Right forelimb (tissue), 1 donor: ENCODE data around the gene COMTD1.
"Not testable (repeated sequence)": the region's sequence is repeated elsewhere in the genome, so short reads cannot be mapped to it uniquely, and the experiment has no call there.

Experiments used
- DNase-seq: peaks from one replicate; pipeline ENCODE4 v3.0.0-alpha.2; 2018

The COMTD1 gene

DNA sequence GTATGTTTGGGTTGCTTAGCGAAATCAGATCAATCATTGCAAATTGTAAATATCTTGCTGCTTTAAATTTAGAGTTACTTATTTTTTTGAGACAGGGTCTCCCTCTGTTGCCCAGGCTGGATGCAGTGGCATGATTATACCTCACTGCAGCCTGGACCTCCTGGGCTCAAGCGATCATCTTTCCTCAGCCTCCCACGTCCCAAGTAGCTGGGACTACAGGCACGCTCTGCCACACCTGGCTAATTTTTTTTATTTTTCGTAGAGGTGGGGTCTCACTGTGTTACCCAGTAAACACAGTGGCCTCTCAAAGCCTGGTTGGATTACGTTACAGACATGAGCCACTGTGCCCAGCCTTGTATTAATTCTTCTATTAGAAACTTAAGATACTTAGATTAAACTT lies 23.4 kb downstream of the COMTD1 start:
- DNase-seq: no peak

DNA sequence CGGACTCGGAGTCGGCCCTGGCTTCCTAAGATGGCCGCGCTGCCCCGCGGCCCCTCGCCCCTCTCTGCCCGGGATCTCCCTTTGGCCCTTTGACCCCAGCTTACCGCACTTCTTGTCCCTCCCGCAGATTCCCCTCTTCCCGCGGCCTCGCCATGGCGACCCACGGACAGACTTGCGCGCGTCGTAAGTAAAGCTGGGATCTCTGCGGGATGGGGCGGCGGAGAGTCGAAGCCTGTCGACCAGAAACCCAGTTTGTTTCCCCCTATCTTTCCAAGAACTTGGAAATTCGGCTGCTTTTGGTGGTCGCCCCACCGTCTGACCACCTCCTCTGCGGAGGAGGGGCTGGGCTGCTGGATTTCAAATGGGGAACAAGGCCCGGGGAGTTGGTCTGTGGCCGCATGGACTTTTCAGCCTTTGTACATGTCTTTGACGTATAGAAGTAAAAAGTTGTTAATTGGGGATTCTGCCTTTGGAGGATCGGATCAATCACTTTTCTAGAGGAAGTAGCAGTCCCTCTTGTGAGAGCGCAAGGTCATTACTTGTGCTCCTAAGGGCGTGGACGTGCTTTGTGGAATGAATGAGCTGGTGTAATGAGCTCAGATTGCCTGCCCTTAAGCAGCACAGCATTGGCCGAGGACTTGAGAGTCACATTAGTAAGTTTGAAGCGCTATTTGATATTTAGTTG lies 24.6 kb downstream of the COMTD1 start:
- DNase-seq: no peak

DNA sequence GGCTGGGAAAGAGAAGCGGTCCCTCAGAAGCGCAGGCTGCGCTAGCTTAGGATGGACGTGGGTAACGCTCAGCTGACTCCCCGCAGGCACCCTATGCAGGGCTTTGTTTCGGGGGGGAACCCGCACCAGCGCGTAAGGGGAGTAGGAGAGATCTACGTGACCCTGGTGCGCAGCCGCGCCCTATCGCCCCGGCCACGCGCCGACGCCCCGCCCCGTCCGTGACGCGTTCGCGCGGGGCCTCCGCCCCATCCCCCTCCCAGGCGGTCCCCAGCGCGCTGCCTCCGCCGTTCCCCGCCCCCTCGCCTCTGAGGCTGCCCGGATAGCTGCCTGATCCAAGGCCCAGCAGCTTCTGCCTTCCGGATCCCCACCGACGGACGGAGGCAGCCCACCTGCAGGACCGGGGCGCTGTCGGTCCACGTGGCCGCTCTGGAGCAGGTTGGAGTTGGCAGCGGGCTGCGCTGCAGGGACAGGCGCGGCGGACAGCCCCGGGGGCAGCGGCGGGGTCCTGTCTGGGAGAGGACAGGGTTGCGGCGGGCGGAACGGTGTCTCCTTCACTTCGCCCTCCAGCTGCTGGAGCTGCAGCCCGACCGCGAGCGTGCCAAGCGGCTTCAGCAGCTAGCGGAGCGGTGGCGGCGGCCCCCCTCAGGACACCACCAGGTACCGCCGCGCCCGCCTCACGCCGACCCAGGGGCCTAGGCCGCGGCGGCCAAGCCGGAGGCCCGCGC lies 25.3 kb downstream of the COMTD1 start, which contains the start of gene VDAC2:
Gene VDAC2 (plus strand): TSS at position 515 of the 725 bp plus-strand sequence. CDS start 363 bp downstream, outside the sequence.
- DNase-seq: peak; percentile 97

DNA sequence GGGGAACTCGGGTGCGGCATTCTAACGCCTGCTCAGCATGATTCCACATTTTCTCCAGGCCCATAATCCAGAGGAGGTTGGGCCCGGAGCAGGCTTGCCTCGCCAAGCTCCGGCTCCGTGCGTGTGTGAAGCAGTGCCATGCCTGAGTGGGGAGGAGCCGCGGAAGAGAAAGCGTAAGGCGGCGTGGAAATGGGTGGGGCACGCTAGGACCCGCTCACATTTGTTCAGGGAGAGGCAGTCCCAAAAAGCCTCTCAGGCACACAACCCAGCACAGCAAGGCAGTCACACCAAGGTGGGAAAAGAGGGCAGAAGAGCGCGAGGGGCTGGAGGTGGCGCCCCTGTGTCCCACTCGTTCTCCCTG lies 25.9 kb downstream of the COMTD1 start:
- DNase-seq: peak; percentile 88

DNA sequence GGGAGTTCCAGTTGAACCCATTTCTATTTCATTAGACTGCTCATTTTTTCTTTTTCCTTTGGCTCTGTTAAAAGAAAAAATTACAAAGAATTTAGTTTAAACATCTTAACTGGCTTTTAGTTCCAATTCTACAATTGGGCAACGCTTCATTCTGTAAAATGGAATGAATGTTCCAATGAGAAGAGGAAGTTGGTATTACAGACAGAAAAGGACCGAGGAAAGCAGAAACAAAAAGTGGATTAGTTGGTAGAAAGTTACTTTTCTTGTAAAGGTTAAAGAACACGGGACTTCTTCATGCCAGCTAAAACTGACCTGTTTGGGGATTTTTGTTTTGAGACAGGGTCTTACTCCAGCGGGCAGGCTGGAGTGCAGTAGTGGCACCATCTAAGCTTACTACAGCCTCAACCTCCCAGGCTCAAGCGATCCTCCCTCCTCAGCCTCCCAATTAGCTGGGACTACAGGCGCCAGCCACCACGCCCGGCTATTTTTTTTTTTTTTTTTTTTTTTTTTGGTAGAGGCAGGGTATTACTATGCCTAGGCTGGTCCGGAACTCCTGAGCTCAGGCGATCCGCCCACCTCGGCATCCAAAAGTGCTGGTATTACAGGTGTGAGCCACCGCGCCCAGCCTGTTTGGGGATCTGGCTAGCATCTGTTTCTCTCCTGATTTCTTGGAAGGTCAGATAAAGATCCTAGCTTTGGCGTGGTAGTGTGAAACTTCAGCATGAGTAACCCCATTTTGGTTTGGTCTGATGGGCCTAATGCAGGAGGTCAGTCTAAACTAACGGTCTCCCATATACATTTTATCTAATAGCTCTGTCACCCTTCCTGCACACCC lies 26.5 kb downstream of the COMTD1 start:
- no peak for DNase-seq

DNA sequence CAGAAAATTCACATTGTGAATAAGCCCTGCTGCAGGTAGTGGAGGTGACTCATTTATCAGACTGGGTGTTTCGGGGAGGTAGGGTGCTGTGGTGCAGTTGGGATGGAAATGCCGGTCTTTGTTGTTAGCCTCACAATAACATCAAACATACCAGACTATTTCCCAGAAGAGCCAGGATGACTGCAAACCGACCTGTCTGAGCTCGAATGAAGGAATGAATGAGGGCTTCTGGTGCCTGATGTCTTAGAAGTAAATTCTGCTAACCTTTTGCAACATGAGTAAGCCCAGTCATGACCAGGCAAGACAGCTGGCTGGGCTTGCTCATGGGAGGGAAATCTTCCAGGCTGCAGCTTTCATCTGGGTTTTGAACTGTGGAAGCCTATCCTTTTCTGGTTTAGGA lies 27.6 kb downstream of the COMTD1 start:
- no peak for DNase-seq

DNA sequence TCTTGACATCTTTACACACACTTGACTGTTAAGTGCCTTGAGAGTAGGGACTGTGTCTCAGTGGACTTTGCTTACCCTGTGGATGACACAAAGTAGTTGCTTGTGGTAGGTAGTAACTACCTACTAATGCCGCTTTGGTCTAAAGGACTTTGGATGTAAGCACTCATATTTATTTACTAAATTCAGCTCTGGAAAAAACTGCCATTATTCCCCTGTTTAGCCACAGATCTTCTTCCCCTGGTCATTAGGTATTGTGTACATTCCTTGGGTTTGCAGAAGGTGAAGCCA lies 28.0 kb downstream of the COMTD1 start:
- DNase-seq: no peak

DNA sequence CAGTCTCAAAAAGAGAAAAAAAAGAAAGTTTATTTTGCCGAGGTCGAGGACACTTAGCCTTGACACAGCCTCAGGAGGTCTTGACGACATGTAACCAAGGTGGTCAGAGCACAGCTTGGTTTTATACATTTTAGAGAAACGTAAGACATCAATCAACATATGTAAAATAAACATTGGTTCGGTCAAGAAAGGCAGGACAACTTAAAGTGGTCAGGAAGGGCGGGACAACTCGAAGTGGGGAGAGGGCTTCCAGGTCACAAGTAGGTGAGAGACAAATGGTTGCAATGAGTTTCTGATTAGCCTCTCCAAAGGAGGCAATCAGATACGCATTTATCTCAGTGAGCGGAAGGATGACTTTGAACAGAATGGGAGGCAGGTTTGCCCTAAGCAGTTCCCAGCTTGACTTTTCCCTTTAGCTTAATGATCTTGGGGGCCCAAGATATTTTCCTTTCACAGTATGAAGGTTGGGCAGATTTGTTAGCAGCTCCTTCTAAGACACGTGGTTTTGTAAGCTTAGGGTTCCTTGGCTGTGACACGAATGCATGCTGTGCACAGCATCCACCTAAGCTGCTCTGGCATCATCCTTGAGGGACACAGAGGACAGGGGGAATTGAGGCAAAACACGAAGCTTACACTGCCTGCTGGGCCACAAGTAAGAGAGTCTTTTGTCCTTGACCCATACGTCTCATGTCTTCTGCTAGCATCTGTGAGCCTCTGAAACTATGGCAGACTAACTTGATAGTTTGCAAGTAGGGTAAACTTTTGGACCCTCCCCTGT lies 28.5 kb downstream of the COMTD1 start:
- DNase-seq: no peak

DNA sequence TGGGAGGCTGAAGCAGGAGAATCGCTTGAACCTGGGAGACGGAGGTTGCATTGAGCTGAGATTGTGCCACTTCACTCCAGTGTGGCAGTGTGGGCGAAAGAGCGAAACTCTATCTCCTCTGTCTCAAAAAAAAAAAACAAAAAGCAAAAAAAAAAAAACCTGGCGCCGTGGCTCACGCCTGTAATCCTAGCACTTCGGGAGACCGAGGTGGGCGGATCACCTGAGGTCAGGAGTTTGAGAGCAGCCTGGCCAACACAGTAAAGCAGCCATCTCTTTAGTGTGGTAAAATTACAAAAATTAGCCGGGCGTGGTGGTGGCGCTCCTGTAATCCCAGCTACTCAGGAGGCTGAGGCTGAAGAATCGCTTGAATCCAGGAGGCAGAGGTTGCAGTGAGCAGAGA lies 29.1 kb downstream of the COMTD1 start:
- not testable (repeated sequence) for DNase-seq

DNA sequence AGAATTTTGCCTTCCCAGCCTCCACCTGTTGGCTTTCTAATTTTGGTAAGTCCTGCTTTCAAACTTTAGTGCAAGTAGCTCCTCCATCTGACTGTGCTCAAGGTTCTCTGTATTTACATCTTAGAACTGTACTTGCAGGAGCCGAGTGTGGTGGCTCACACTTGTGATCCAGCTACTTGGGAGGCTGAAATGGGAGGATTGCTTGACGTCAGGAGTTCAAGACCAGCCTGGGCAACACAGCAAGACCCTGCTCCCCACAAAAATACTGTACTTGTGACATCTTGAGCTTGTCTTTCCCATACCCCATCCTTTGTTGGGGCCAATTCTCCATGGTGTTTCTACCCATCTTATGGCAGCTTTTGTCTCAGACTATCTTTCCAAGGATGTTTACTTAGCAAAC lies 29.8 kb downstream of the COMTD1 start:
- DNase-seq: no peak

DNA sequence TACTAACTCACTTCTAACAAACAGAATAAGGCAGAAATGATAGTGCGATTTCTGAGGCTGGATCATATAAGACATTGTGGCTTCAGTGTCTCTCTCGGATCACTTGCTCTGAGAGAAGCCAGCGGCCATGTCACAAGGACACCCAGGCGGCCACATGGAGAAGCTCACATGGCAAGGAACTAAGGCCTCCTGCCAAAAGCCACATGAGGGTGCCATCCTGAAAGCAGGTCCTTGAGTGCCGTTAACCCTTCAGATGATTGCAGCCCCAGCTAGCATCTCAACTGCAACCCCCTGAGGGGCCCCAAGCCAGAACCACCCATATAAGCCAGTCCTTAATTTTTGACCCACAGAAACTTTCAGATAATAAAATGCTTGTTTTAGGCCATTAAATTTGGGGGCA lies 32.0 kb downstream of the COMTD1 start:
- DNase-seq: no peak

DNA sequence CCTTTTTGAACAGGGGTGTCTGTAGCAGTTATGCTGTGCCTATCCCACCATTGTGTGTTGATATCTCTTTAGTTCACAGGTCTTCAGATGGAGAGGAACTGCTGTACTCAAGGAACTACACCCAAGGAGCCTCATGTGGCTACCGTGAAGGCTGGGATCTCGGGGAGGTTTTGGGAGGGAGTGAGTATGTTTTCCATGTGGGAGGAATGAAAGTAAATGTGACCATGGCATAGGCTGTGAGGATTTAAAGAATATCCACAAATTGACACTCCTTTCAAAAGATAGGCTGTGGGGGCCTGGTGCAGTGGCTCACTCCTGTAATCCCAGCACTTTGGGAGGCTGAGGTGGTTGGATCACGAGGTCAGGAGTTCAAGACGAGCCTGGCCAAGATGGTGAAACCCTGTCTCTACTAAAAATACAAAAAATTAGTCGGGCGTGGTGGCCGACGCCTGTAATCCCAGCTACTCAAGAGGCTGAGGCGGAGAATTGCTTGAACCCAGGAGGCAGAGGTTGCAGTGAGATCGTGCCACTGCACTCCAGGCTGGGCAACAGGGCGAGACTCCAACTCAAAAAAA lies 32.6 kb downstream of the COMTD1 start:
- not testable (repeated sequence) for DNase-seq

DNA sequence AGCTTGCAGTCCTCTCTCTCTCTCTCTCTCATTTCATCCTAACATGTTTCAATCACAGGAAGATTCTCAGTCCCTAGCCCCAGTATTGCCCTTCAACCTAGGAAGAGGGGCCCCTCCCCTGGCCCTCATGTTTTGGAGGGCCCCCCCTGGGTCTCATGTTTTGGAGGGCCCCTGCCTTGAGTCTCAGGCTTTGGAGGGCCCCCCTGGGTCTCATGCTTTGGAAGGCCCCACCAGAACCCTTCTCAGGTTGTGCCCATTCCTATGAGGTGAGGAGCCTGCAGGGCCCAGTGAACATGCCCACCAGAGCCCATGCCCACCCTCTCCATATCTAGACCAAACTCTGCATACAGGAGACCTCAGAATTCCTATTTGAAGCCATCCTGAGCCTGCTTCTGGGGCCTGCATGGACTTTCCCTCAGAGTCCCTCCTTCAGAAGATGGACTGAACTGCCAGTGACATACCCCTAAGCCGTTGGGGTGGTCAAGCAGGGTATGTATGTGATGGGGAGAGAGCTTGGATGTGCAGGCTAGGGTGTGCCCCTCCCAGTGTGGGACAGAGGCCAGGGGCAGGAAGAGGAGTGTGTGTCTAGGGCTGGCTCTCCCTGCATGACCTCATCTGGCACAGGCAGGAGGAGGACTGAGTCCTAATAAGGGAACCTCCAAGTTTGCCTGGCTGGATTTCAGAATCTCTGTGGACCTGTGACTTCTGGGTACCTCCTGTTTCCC lies 33.3 kb downstream of the COMTD1 start:
- DNase-seq: no peak

DNA sequence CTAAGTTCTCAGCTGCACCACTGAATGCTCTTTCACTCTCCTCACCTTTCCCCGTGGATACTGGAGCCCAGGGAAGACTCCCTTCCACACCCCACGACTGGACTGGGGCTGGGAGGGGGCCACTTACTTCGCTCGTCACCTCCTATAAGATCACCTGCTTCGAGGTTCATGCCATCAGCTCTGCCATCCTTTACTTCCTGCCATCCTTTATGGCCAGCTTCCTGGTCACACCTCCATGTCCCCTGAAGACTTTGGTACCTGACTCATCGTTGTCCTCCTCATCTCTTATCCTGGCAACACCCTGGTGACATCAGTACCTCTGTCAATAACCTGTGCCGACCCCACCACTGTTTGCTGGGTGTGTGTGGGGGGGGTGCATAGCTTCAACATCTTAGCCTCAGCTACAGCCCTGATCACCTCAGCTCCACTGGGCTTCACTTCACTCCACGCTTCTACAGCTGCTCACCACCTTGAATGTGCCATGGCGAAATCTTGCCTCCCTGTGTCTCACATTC lies 33.9 kb downstream of the COMTD1 start:
- no peak for DNase-seq

DNA sequence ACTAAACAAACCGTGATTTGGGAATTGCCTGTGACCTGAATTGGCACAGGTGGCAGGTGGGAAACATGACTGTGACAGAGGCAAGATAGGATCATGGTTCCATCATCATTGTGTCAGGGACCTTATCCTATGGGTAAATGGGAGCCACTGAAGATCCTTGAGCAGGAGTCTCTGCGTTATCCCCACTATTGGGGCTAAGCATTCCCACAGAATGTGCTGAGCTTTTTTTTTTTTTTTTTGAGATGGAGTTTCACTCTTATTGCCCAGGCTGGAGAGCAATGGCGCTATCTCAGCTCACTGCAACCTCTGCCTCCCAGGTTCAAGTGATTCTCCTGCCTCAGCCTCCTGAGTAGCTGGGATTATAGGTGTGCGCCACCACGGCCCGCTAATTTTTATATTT lies 35.8 kb downstream of the COMTD1 start:
- not testable (repeated sequence) for DNase-seq

DNA sequence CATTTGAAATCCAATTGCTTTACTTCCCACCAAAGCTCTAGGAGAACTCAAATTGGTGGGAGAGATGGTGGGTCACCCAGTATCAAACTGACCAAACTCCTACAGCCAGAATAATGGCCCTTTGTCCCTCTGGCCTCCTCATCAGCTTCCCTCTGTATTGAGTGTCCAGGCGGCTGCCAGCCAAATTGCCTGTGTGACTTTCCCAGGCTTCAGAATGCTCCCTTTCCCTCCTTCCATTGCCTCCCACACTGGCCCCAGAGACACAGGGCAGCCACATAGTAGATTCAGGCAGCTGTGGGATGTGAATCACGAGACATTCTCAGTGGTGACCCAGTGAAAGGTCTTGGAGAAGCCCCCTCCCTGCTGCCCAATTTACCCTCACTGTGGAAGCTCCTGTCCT lies 37.9 kb downstream of the COMTD1 start:
- DNase-seq: no peak

DNA sequence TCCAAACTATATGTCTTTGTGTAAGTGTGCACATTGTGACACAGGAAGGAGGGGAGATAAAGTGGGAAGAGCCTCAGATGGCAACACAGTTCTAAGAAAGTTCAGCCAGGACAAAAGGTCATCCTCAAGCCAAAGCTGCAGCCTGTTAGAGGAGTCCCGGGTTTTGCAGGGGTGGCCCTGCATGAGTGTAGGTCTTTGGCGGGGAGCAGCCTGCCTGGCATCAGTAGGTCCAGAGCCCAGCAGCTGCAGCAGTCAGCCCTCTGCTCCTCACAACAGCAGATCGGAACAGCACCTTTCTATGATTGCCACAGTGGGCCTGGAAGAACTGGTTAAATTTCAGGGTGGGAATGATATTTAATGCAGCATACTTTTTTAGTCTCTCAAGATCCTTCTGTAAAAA lies 38.7 kb downstream of the COMTD1 start:
- DNase-seq: no peak

DNA sequence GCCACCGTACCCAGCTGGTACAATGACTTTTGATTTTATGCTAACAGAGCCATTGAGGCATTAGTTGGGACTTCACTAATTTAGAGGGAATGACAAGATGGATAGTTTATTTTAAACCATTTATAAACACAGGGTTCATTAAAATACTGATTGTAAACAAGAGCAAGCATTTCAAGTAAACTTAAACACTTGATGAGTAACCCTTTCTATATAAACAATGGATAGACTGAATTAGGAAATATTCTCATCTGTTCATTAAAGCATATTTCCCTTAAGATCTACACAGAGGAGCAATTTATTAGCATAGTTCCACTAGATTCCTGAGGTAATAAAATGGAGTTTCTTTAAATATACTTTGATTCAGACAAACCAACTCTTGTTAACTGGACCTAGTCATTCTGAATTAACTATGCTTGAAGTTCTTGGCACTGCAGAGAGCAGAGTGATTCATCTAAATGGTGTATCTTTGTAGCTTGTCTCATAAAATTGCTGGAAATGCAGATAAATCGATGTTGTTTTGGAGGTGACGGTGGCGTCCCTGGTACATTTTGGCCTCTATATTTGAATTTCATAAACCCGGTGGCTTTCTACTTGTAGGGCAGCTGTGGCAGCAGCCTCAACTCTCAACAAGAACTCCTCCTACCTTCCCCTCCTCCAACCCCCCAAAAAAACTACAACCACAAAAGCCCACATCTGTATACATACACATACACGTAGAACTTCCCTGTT lies 40.6 kb downstream of the COMTD1 start:
- no peak for DNase-seq

DNA sequence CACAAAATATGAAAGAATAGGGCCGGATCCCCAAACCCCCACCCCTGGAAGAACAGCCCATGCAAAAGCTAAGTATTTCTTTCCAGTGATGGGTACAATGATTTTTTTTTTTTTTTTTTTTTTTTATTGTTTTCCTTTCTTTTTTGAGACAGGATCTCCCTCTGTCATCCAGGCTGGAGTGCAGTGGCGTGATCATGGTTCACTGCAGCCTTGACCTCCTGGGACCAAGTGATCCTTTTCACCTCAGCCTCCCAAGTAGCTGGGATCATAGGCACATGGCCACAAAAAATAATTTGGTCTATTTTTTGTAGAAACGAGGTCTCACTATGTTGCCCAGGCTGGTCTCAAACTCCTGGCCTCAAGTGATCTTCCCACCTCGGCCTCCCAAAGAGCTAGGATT lies 41.1 kb downstream of the COMTD1 start:
- not testable (repeated sequence) for DNase-seq

DNA sequence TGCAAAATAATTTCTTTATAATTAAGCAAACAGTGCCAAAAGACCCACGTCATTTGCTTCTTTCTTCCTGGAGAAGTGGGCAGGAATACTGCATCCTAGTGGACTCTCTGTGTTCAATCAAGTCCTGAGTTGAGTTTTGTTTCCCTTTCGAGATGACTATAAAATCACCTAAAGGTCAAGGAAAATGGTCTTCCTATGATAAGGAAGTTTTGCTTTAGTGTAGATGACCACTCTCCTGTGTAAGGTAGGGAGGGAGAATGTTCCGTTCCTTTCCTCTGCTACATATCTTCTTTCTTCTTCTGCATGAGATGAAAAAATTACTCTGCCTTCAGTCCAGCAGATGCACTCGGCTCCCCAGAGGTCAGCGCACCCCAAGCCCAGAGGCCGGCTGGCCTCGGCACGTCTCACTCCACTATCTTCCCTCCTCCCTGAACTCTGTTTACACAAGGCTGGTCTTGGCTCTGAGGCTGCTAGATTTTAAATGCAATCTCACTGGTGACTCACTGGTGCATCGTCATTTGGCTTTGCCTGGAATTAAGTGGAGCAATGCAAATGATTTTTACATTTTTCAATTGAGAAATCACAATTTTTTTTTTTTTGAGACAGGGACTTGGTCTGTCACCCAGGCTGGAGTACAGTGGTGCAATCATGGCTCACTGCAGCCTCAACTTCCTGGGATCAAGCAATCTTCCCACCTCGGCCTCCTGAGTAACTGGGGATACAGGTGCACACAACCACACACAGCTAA lies 43.8 kb downstream of the COMTD1 start:
- no peak for DNase-seq
